ENCODE data around the gene SELENON. TPM values are rescaled to one million over a fixed set of nuclear protein-coding genes. Genes with fewer than 3 reads are reported as not detected.

The SELENON gene
- total RNA-seq, 1 donor from 2014 or later: 64.1 TPM

- peaks cover 5% of the 10 kb centered on the region for H3K36me3 ChIP-seq (ENCODE audit: insufficient read depth, low read length)
- peak overlapping the region; percentile 57 for H3K4me2 ChIP-seq (ENCODE audit: low read length)
- peaks cover 15% of the 10 kb centered on the region for H3K79me2 ChIP-seq (ENCODE audit: insufficient read depth, low read length)
- no peak overlapping the region for H3K4me3 ChIP-seq (ENCODE audit: insufficient read depth, low read depth, low read length)
- Mint-ChIP-seq H3K27me3 (ENCODE audit: low read depth, unreplicated experiment) (no peaks in the 10 kb centered on the region), H3K4me1 (ENCODE audit: low read depth, unreplicated experiment) (peaks cover 9% of the 10 kb centered on the region), H3K27ac (ENCODE audit: unreplicated experiment) (no peak overlapping the region), H3K36me3 (ENCODE audit: low read depth, unreplicated experiment) (peaks cover 18% of the 10 kb centered on the region), H3K9me3 (ENCODE audit: unreplicated experiment) (no peaks in the 10 kb centered on the region), H3K4me3 (ENCODE audit: unreplicated experiment) (no peak overlapping the region)
- H2AFZ ChIP-seq (ENCODE audit: low read depth, low read length): no peak overlapping the region
- peaks cover 28% of the 10 kb centered on the region for H3K4me1 ChIP-seq (ENCODE audit: insufficient read depth, low read length)
- no peaks in the 10 kb centered on the region for H3K27me3 ChIP-seq (ENCODE audit: insufficient read depth, low read length)
- H4K20me1 ChIP-seq (ENCODE audit: insufficient read depth, low read length): peaks cover 30% of the 10 kb centered on the region
- no peak for FAIRE-seq
- DNase-seq (ENCODE audit: low read depth): no peak
- no peak overlapping the region for H3K27ac ChIP-seq (ENCODE audit: low read depth, low read length)
- TF ChIP-seq EZH2 (IDR thresholded peaks at IDR 0.05; ENCODE audit: insufficient read depth, low read length) (no peak), CTCF (IDR thresholded peaks at IDR 0.05; ENCODE audit: insufficient read depth, low read depth, low read length) (no peak)
- H3K9me3 ChIP-seq (ENCODE audit: insufficient read depth, low read depth, low read length): no peaks in the 10 kb centered on the region
- H3K9ac ChIP-seq (ENCODE audit: low read length): no peak overlapping the region
Measured at GRCh38 chr1:25804964-25805862, 5.2 kb downstream of the SELENON start.

GRCh38 chr1:25805863-25806225 is 5.9 kb downstream of the SELENON start:
- FAIRE-seq (no peak), DNase-seq (ENCODE audit: low read depth) (peak; percentile 39)
- Histone ChIP-seq H3K79me2 (ENCODE audit: insufficient read depth, low read length) (peaks cover 11% of the 10 kb centered on the region), H3K4me3 (ENCODE audit: insufficient read depth, low read depth, low read length) (no peak overlapping the region), H2AFZ (ENCODE audit: low read depth, low read length) (no peak overlapping the region), H4K20me1 (ENCODE audit: insufficient read depth, low read length) (peaks cover 35% of the 10 kb centered on the region), H3K36me3 (ENCODE audit: insufficient read depth, low read length) (peaks cover 5% of the 10 kb centered on the region), H3K27me3 (ENCODE audit: insufficient read depth, low read length) (no peaks in the 10 kb centered on the region), H3K4me2 (ENCODE audit: low read length) (peak overlapping the region; percentile 57), H3K9ac (ENCODE audit: low read length) (peak overlapping the region; percentile 16), H3K4me1 (ENCODE audit: insufficient read depth, low read length) (peaks cover 26% of the 10 kb centered on the region), H3K9me3 (ENCODE audit: insufficient read depth, low read depth, low read length) (no peaks in the 10 kb centered on the region), H3K27ac (ENCODE audit: low read depth, low read length) (no peak overlapping the region)
- Mint-ChIP-seq H3K27ac (ENCODE audit: unreplicated experiment) (no peak overlapping the region), H3K9me3 (ENCODE audit: unreplicated experiment) (no peaks in the 10 kb centered on the region), H3K27me3 (ENCODE audit: low read depth, unreplicated experiment) (no peaks in the 10 kb centered on the region), H3K4me1 (ENCODE audit: low read depth, unreplicated experiment) (peaks cover 6% of the 10 kb centered on the region), H3K4me3 (ENCODE audit: unreplicated experiment) (no peak overlapping the region), H3K36me3 (ENCODE audit: low read depth, unreplicated experiment) (peaks cover 18% of the 10 kb centered on the region)
- TF ChIP-seq EZH2 (IDR thresholded peaks at IDR 0.05; ENCODE audit: insufficient read depth, low read length) (no peak), CTCF (IDR thresholded peaks at IDR 0.05; ENCODE audit: insufficient read depth, low read depth, low read length) (no peak)

- no peaks in the 10 kb centered on the region for H3K9me3 ChIP-seq (ENCODE audit: insufficient read depth, low read depth, low read length)
- no peaks in the 10 kb centered on the region for H3K9me3 Mint-ChIP-seq (ENCODE audit: unreplicated experiment)
- peaks cover 6% of the 10 kb centered on the region for H3K4me1 Mint-ChIP-seq (ENCODE audit: low read depth, unreplicated experiment)
- H4K20me1 ChIP-seq (ENCODE audit: insufficient read depth, low read length): peaks cover 40% of the 10 kb centered on the region
- TF ChIP-seq CTCF (IDR thresholded peaks at IDR 0.05; ENCODE audit: insufficient read depth, low read depth, low read length) (no peak), EZH2 (IDR thresholded peaks at IDR 0.05; ENCODE audit: insufficient read depth, low read length) (no peak)
- H3K79me2 ChIP-seq (ENCODE audit: insufficient read depth, low read length): peaks cover 6% of the 10 kb centered on the region
- H3K36me3 ChIP-seq (ENCODE audit: insufficient read depth, low read length): peaks cover 5% of the 10 kb centered on the region
- H3K9ac ChIP-seq (ENCODE audit: low read length): peak overlapping the region; percentile 16
- peaks cover 18% of the 10 kb centered on the region for H3K36me3 Mint-ChIP-seq (ENCODE audit: low read depth, unreplicated experiment)
- H2AFZ ChIP-seq (ENCODE audit: low read depth, low read length): no peak overlapping the region
- H3K4me1 ChIP-seq (ENCODE audit: insufficient read depth, low read length): peaks cover 24% of the 10 kb centered on the region
- H3K4me3 ChIP-seq (ENCODE audit: insufficient read depth, low read depth, low read length): no peak overlapping the region
- H3K27me3 Mint-ChIP-seq (ENCODE audit: low read depth, unreplicated experiment): no peaks in the 10 kb centered on the region
- H3K4me2 ChIP-seq (ENCODE audit: low read length): peak overlapping the region; percentile 57
- no peak overlapping the region for H3K4me3 Mint-ChIP-seq (ENCODE audit: unreplicated experiment)
- H3K27ac Mint-ChIP-seq (ENCODE audit: unreplicated experiment): peak overlapping the region; percentile 41
- no peaks in the 10 kb centered on the region for H3K27me3 ChIP-seq (ENCODE audit: insufficient read depth, low read length)
- FAIRE-seq: no peak
- H3K27ac ChIP-seq (ENCODE audit: low read depth, low read length): no peak overlapping the region
- DNase-seq (ENCODE audit: low read depth): peak; percentile 66
Measured at GRCh38 chr1:25806418-25806817, 6.4 kb downstream of the SELENON start.
